CD4-positive, CD25-positive, alpha-beta regulatory T cell (primary cell): ENCODE measurements around the gene CBX4. TPM values are rescaled to one million over a fixed set of nuclear protein-coding genes. Genes with fewer than 3 reads are reported as not detected.

Source experiments
- ATAC-seq, 2 donors: fragments of 150-1000 bp; cut with Tn5 transposase; one replicate each; pipeline ENCODE4 v1.10.0; 2021; ENCODE audit warnings: low read depth in 2 of 2, moderate number of reproducible peaks in 2 of 2, moderate library complexity in 1 of 2
- DNase-seq, 3 donors: peaks; one replicate each; pipeline versions ENCODE4 v3.0.0 to v3.0.0-alpha.2; 2012 to 2022; ENCODE audit warnings: mixed read lengths in 1 of 3
- H3K27ac ChIP-seq: one replicate; pipeline ENCODE4 v1.7.0; 2013; ENCODE audit warnings: mild to moderate bottlenecking, low read length; ENCODE audit not compliant: insufficient read depth, poor library complexity, severe bottlenecking
- H3K27me3 ChIP-seq: one replicate; pipeline ENCODE4 v1.7.0; 2013; ENCODE audit warnings: low read length; ENCODE audit not compliant: control insufficient read depth, insufficient read depth
- H3K36me3 ChIP-seq: one replicate; pipeline ENCODE4 v1.7.0; 2013; ENCODE audit warnings: mild to moderate bottlenecking, low read length, moderate library complexity; ENCODE audit not compliant: control insufficient read depth, insufficient read depth
- H3K4me1 ChIP-seq: 2 replicates; pipeline ENCODE4 v1.7.0; 2013; ENCODE audit warnings: mild to moderate bottlenecking, low read length; ENCODE audit not compliant: insufficient read depth, control insufficient read depth, poor library complexity, severe bottlenecking
- H3K4me3 ChIP-seq: one replicate; pipeline ENCODE4 v1.7.0; 2013; ENCODE audit warnings: low read depth, mild to moderate bottlenecking, low read length, moderate library complexity
- H3K9me3 ChIP-seq, 2 experiments: 1 replicate in 1 of 2; 2 replicates in 1 of 2; pipeline ENCODE4 v1.7.0; 2013; ENCODE audit warnings: low read length in 2 of 2, mild to moderate bottlenecking in 1 of 2, moderate library complexity in 1 of 2; ENCODE audit not compliant: control insufficient read depth in 2 of 2
- H3K27ac Mint-ChIP-seq, 3 donors: one replicate each; pipeline ENCODE4 v1.8.0; 2020 to 2022; ENCODE audit warnings: mild to moderate bottlenecking in 3 of 3, mixed read lengths in 3 of 3, moderate library complexity in 2 of 3
- H3K27me3 Mint-ChIP-seq: one replicate; pipeline ENCODE4 v1.8.0; 2022; ENCODE audit warnings: mild to moderate bottlenecking, mixed read lengths
- H3K36me3 Mint-ChIP-seq: one replicate; pipeline ENCODE4 v1.8.0; 2020; ENCODE audit warnings: mixed read lengths
- H3K4me1 Mint-ChIP-seq, 4 donors: one replicate each; pipeline ENCODE4 v1.8.0; 2020 to 2022; ENCODE audit warnings: mixed read lengths in 4 of 4, mild to moderate bottlenecking in 1 of 4
- H3K4me3 Mint-ChIP-seq, 4 donors: one replicate each; pipeline ENCODE4 v1.8.0; 2020 to 2022; ENCODE audit warnings: mild to moderate bottlenecking in 4 of 4, mixed read lengths in 4 of 4, moderate library complexity in 3 of 4
- H3K9me3 Mint-ChIP-seq, 7 donors: one replicate each; pipeline ENCODE4 v1.8.0; 2020 to 2022; ENCODE audit warnings: mixed read lengths in 7 of 7, mild to moderate bottlenecking in 3 of 7, moderate library complexity in 2 of 7
- polyA plus RNA-seq, 4 donors: library from polyadenylated mRNA; unstranded; fragments of 300-500 nt; fragmentation: Illumina TruSeq; gene quantifications; one replicate each; pipeline ENCODE4 v1.2.3, GENCODE V29; 2021
- total RNA-seq: library from RNA; stranded (reverse); gene quantifications from one replicate; pipeline ENCODE4 v1.2.3, GENCODE V29; 2022

Gene CBX4
- total and polyA plus RNA-seq, 5 donors from 2014 or later, result 2.9 to 137 (median 5.9) TPM

DNA sequence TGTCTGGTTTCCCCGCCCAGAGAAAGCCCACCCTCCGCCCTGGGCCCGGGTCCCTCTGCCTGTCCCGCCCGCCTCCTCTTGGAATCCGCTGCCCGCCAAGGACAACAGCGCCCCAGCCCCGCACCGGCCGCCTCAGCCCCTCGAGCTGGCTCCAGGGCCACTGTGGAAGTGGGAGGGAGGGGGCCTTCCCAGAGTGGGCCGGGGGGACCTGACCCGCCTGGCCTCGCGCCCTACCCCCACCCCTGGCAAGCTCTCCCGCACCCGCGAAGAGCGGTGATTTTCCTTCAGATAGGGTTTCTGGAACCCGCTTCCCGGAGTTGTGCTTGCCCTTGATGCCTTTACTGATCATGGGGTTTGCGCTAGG is 40.1 kb downstream of the CBX4 start:
- Histone ChIP-seq H3K36me3 (no peaks in the 10 kb centered on the region), H3K9me3 (no peaks in the 10 kb centered on the region), H3K27ac (no peak overlapping the region), H3K4me1 (peaks cover 69% of the 10 kb centered on the region), H3K4me3 (no peak overlapping the region), H3K27me3 (peaks cover 27% of the 10 kb centered on the region)
- peaks cover 56% of the 10 kb centered on the region for H3K27me3 Mint-ChIP-seq
- DNase-seq (no peak), ATAC-seq (no peak)
- H3K27ac Mint-ChIP-seq, result peak overlapping the region in 2 of 3 donors; percentile 43 to 67
- H3K4me1 Mint-ChIP-seq, result peaks cover 5 to 51% (median 24%) of the 10 kb centered on the region in 4 donors
- H3K4me3 Mint-ChIP-seq, result peak overlapping the region; percentile 66 to 91 (median 84)
- H3K36me3 Mint-ChIP-seq, result no peaks in the 10 kb centered on the region
- H3K9me3 Mint-ChIP-seq, result peaks cover 0 to 7% (median 0%) of the 10 kb centered on the region in 7 donors

DNA sequence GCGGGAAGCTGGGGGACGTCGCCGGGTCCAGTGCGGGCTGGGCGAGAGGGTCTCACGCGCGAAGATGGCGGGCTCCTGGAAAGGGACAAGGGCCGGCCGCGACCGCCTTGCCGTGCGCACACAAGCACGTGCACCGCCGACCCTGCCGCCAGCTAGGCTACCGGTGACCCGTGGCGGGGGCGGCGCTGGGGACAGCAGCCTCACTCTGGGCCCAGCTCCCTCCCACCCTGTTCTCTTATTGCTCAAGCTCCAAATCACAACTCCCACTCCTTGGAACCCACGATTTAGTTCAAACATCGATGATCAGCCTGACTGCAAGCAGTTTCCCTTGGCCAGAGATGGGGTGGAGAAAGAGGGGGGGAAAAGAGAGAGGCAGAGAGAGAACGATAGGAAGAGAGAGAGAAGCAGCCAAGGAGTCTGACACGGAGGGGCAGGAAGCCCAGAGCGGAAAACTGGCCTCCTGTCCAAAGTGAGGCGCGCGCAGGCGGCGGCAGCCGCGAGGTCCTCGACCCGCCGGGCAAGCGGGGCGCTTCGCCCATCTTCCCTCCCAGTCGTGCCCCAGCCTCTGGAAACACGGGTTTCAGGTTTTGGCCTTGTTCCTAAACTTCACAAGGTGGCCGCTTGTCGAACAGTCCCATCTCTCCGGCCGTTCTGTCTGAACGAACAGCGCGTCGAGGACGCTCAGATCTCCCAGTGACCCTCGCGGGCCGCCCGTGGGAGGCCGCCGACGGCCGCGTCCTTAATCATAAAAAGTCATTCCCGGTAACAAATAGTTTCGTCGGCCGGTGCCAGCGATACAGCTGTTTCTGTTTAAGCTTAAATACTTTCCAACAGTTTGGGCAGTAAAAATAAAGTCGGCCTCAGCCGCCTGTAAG is 40.7 kb downstream of the CBX4 start:
- H3K4me3 ChIP-seq, result no peak overlapping the region
- H3K36me3 Mint-ChIP-seq, result no peaks in the 10 kb centered on the region
- no peak for ATAC-seq
- H3K9me3 Mint-ChIP-seq, result peaks cover 0 to 7% (median 0%) of the 10 kb centered on the region in 7 donors
- H3K4me1 ChIP-seq, result peaks cover 62% of the 10 kb centered on the region
- peaks cover 5 to 51% (median 26%) of the 10 kb centered on the region in 4 donors for H3K4me1 Mint-ChIP-seq
- peak overlapping the region; percentile 67 to 91 (median 82) for H3K4me3 Mint-ChIP-seq
- peaks cover 53% of the 10 kb centered on the region for H3K27me3 Mint-ChIP-seq
- no peak for DNase-seq
- peaks cover 25% of the 10 kb centered on the region for H3K27me3 ChIP-seq
- H3K36me3 ChIP-seq, result no peaks in the 10 kb centered on the region
- H3K9me3 ChIP-seq, result no peaks in the 10 kb centered on the region
- H3K27ac Mint-ChIP-seq, result peak overlapping the region in 2 of 3 donors; percentile 34 to 67
- no peak overlapping the region for H3K27ac ChIP-seq

DNA sequence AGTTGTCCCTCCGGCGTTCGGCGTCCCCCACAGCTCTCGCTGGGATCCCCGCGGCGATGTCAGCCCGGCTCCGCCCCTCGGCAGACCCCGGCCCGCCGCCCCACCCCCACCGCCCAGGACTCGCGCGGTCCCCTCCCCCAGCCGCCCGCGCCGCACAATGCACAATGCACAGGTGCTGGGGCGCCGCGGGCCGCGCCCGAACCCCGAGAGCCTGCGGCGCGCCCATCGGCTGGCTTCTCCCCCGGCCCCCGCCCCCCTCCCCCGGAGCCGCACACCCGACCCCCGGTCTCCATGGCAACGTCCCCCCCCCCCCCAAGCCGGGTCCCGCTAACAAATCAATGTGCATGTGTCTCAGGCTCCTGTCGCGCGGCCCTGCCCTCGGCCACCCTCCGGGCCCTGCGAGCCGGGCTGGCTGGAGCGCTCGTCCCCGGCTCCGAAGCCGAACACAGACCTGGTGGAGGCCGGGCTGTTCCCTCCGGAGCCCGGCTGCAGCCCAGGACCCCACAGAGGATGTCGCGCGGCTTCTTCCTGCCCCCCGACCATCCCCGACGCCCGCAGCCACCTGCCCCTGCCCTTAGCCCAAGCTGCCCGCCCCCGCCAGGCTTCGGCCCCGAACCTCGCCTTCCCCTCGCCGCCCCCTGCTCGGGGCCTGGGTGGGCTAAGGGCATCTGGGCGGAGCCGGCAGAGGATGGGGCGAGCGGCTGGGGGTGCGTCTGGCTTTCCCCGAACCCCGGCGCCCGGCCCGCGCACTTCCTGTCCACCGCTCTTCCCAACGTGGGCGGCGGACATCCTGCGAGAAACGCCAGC is 41.5 kb downstream of the CBX4 start:
- no peaks in the 10 kb centered on the region for H3K36me3 Mint-ChIP-seq
- H3K27ac ChIP-seq, result no peak overlapping the region
- H3K27ac Mint-ChIP-seq, result no peak overlapping the region
- no peaks in the 10 kb centered on the region for H3K36me3 ChIP-seq
- DNase-seq (no peak), ATAC-seq (peak; percentile 1 to 6)
- peak overlapping the region in 3 of 4 donors; percentile 61 to 94 (median 82) for H3K4me3 Mint-ChIP-seq
- H3K27me3 ChIP-seq, result peaks cover 25% of the 10 kb centered on the region
- peaks cover 0 to 7% (median 0%) of the 10 kb centered on the region in 7 donors for H3K9me3 Mint-ChIP-seq
- peaks cover 5 to 50% (median 27%) of the 10 kb centered on the region in 4 donors for H3K4me1 Mint-ChIP-seq
- H3K9me3 ChIP-seq, result no peaks in the 10 kb centered on the region
- peaks cover 55% of the 10 kb centered on the region for H3K4me1 ChIP-seq
- H3K4me3 ChIP-seq, result no peak overlapping the region
- peaks cover 49% of the 10 kb centered on the region for H3K27me3 Mint-ChIP-seq

DNA sequence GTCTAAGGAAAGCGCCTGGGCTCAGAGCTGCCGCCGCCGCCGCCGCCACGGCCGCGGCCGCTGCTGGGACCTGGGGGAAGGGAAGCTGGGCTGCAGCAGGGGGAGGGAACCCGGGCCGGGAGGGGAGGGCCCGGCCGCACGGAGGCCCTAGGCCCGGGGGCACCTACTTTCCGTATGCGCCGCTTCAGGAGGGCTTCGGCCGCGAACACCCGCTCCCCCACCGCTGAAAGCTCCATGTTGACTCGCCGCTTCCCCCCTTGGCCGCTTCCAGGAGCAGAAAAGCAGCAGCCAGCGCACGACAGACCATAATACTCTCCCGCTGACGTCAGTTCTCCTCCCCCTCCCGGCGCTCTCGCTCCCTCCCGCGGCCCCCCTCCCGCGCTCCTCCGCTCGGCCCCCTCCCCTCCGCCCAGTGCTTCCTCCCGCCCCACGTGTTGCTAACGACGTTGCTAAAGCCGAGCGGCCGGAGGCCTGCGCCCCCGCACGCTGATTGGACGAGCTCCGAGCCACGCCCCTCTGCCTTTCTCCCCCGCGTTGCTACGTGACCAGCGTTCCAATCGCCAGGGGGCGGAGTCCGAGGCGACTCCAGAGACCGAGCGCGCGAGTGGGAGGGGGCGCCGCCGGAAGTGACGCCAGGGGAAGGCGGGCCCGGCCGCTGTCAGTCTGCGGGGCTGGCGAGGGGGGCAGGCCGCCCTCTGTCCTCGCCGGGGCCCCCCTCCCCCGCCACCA is 42.3 kb downstream of the CBX4 start, which contains the start of gene CBX8:
CBX8 (minus strand) TSS at position 315 of the 729 bp plus-strand sequence; CDS start at position 236, 79 bp downstream.
- Mint-ChIP-seq H3K27me3 (peaks cover 50% of the 10 kb centered on the region), H3K4me3 (peak within 1 kb of the TSS; percentile 88 to 94 (median 92)), H3K27ac (peak within 1 kb of the TSS; percentile 66 to 94 (median 67)), H3K9me3 (peaks cover 0 to 6% (median 0%) of the 10 kb centered on the region in 7 donors), H3K4me1 (peaks cover 5 to 52% (median 31%) of the 10 kb centered on the region in 4 donors), H3K36me3 (no peaks in the 10 kb centered on the region)
- peak within 1 kb of the TSS; percentile 81 for H3K4me3 ChIP-seq
- H3K9me3 ChIP-seq, result no peaks in the 10 kb centered on the region
- H3K27me3 ChIP-seq, result peaks cover 19% of the 10 kb centered on the region
- peak within 1 kb of the TSS; percentile 67 for H3K27ac ChIP-seq
- H3K36me3 ChIP-seq, result no peaks in the 10 kb centered on the region
- DNase-seq (peak; percentile 97 to 99 (median 98)), ATAC-seq (peak; percentile 89 to 91)
- H3K4me1 ChIP-seq, result peaks cover 49% of the 10 kb centered on the region

DNA sequence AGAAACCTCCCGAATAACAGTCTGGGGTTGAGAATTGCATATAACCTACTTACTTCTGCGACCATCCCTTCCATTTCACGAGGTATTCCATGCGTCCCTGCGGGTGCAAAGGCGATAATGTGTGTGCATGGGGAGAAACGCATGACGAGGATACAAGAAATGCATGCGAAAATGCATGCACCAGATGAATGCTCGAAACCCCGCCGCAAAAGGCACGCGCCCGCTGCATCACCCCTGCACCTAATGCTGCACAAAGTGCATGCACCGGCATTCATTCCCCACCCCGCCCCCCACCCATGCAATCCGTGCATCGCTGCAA is 42.8 kb downstream of the CBX4 start:
- peak overlapping the region; percentile 67 for H3K27ac ChIP-seq
- DNase-seq (no peak), ATAC-seq (no peak)
- Mint-ChIP-seq H3K27ac (no peak overlapping the region), H3K4me1 (peaks cover 5 to 48% (median 29%) of the 10 kb centered on the region in 4 donors), H3K4me3 (peak overlapping the region; percentile 88 to 94 (median 92)), H3K9me3 (peaks cover 0 to 4% (median 0%) of the 10 kb centered on the region in 7 donors), H3K27me3 (peaks cover 49% of the 10 kb centered on the region), H3K36me3 (no peaks in the 10 kb centered on the region)
- peaks cover 14% of the 10 kb centered on the region for H3K27me3 ChIP-seq
- peak overlapping the region; percentile 81 for H3K4me3 ChIP-seq
- H3K9me3 ChIP-seq, result no peaks in the 10 kb centered on the region
- H3K4me1 ChIP-seq, result peaks cover 54% of the 10 kb centered on the region
- H3K36me3 ChIP-seq, result no peaks in the 10 kb centered on the region

DNA sequence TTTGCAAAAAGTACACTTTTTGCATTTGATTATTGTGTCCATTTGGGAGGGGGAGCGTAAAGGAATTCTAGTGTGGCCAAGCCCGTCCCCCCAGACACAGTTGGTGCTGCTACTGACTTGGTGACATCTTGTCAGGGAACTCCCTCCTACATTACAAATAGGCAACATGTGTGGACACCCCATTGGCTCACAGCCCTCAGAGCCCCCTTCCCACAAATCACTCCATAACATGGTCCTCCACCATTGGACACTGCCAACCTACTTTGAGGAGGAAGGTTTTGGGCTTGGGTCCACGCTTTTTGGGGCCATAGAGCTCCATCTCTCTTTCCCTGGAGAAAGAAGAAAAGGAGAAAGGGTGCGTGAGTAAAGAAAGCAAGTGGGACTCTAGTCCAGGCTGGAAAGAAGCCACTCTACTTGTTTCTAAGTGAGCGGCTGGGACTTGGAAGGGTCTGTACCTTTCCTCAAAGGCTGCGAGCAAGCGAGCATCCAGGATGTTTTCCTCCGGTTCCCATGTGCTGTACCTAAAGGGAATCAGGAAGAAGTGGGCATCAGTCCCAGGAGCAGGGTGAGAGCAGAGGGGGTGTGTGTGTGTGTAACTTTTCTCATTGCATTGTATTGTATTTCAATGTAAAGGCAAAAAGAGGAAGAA is 43.3 kb downstream of the CBX4 start:
- H3K36me3 ChIP-seq, result no peaks in the 10 kb centered on the region
- no peaks in the 10 kb centered on the region for H3K9me3 ChIP-seq
- peaks cover 48% of the 10 kb centered on the region for H3K27me3 Mint-ChIP-seq
- H3K27ac ChIP-seq, result no peak overlapping the region
- no peaks in the 10 kb centered on the region for H3K36me3 Mint-ChIP-seq
- H3K4me3 Mint-ChIP-seq, result peak overlapping the region; percentile 88 to 94 (median 92)
- peaks cover 54% of the 10 kb centered on the region for H3K4me1 ChIP-seq
- H3K27ac Mint-ChIP-seq, result no peak overlapping the region
- H3K9me3 Mint-ChIP-seq, result peaks cover 0 to 4% (median 0%) of the 10 kb centered on the region in 7 donors
- H3K4me3 ChIP-seq, result peak overlapping the region; percentile 81
- no peak for DNase-seq
- H3K4me1 Mint-ChIP-seq, result peaks cover 5 to 50% (median 29%) of the 10 kb centered on the region in 4 donors
- peaks cover 13% of the 10 kb centered on the region for H3K27me3 ChIP-seq
- no peak for ATAC-seq
